NCI-H69 (cell line): ENCODE results near the gene PAPPA.

ENCODE experiments used
- DNase-seq: peaks from one replicate; lab custom pipeline; 2025; lab: John Stamatoyannopoulos, UW

Gene PAPPA

GRCh38 chr9:116419181-116419580 lies 265.6 kb downstream of the PAPPA start:
- no peak for DNase-seq

GRCh38 chr9:116420993-116421538 lies 267.5 kb downstream of the PAPPA start:
- DNase-seq = no peak

DNA sequence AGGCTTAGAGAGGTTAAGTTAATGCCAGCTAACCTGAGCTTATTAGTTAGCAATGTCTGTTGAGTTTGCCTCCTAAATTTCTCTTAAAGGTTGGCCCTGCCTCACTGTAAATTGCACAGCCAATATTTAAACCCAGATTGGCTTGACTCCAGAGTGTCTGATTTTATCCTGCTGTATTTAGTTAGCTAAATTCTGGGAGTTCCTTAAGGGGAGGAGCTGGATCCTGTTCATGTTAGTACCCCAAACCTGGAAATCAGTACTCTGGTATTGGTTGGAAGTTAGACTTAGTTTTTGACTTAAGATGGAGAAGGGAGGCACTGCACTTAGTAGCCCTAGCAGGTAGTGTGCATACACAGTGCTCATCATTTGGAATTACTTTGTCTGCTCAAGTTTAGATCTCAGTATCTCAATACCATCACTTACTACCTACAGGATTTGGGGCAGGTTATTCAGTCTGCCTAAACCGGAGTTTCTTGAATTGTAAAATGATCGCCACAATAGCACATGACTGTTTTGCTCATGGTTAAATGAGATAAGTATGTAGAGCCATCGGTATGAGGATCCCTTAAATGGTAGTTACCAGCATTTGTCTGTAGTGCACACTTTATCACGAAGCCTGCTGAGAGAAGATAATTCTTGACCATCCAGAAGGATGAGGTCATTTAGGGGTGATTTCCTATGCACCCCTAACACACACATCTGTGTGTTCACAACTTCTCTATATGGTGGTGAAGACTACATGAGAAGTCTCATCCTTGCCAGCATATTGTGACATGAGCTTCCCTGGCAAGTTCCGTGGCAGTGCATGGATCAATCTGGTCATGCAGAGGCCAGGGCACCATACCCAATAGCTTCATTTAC lies 268.8 kb downstream of the PAPPA start:
- no peak for DNase-seq

DNA sequence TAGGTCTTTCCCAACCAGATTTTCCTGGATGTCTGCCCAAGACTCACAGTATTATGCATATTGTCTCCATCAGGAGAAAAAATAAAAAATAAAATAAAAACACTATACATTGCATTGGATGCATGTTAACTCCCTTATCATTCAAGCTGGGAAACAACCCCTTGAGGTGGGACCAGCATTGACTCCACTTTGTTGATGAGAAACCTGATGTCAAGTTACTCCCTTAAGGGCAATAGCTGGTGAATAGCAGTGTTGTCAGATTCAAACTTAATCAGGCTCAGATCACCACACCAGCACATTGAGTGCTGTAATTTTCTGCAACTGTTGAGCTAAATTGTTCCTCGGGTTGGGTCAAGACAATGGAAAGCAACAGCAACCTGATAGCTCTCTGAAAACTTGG lies 269.6 kb downstream of the PAPPA start:
- DNase-seq = no peak

DNA sequence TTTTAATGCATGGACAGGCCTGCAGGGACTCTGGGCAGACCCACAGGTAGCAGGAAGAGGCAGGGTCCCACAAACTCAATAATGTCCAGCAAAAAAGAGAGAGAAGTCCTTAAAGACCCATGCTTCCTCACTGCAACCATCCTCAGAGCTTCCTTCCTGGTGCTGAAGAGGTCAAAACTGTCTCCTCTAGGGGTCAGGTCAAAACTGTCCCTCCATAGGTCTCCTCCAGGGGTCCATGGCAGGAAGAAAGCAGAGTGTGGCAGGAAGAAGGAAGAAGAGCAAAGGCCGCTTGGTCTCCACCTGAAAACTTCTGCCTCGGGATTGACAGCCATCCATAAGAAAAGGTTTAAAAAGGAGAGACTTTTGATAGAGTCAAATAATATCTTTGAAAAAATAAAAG lies 271.7 kb downstream of the PAPPA start:
- no peak for DNase-seq

DNA sequence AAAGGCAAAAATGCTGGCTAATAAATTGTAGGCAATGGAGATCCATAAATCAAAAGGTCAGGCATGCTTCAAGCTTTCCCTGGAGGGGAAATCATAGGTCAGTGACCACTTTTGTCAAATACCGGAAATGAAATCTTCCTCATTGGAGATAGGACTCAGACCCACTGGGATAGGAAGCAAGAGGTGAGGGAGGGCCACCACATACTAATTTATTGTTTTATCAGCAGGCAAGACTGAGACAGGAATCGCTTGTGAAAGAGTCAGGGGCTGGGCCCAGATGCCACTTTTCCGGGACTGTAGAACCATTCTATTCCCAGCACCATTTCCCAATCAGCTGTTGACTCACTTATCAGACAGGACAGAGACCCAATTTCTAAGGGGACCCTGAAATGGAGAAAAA lies 277.3 kb downstream of the PAPPA start:
- no peak for DNase-seq

- no peak for DNase-seq
These were observed 278.5 kb downstream of the PAPPA start for GRCh38 chr9:116432051-116432450.

- no peak for DNase-seq
These were observed 280.7 kb downstream of the PAPPA start for GRCh38 chr9:116434314-116434713.

DNA sequence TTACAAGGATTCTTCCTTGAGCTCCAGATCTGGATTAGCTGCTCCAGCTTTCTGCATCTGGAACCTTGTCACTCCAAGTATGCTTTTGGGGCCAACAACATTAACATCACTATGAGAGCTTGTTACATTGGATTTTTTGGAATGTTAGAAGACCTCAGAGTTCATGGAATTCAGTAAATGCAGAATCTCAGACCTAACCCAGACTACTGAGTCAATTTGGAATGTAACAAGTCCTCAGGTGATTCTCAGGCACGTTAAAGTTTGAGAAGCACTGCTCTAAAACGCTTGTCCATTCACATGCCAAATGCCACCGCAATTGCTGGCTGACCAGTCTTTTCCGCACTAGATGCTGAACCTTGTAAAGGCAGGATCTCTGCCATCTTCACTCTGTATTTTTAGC lies 282.1 kb downstream of the PAPPA start:
- no peak for DNase-seq

- no peak for DNase-seq
These were observed 282.5 kb downstream of the PAPPA start for GRCh38 chr9:116436121-116436520.

DNA sequence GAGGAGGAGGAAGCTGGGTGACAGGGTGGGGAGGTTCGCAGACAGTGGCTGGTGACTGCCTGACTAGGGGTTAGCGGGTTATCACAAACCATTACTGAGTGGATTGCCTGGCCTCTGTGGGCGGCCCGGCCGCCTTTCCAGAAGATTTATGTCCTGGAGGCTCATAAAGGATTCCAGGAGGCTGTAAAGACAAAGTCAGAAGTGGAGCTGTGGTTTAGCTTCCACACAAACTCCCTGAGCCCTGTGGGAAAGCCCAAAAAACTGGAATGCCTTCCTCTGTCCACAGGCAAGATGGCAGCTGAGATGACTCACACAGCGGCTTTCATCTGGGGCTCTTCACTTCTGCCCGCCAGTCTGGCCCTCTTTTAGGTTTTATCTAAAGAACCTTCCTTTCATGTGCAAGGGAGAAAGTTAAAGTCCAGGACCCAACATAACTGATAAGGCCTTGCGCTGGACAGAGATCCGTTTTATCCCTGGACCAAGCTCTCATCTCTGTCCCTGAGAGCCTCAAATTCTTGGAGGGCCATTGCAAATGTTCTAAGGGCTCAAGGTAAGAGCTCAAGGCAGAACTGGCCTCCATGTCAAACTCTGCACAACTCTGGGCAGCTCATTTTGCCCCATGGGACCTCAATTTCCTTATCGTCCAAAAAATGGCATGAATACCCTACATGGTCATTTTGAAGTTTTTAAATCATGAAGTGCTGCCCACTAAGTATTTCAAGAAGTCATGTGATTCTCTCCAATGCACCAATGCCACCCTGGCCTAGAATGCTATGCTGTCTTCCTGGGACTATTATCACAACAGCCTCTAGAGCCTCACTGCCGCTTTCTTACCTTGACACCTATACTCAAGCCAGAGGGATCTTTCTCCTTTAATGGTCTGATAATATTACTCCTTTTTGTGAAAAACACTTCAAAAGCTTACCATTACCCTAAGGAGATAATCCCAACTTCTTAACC lies 284.1 kb downstream of the PAPPA start:
- no peak for DNase-seq

DNA sequence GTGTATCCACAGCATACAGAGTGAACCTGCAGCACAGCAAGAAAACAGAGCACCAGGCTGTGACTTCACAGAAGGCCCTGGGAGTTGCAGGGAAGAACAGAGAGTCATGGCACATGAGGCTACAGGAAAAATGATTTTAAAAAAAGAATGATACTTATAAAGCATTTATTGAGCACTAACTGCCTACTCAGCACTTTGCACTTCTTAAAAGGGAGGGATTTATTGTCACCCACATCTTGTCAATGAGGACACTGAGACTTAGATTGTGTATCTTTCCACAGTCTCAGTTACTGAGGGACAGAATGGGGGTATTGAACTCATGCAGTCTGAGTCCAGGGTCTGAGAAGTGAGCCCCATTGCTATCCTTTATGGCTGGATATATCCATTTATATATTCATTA lies 288.9 kb downstream of the PAPPA start:
- no peak for DNase-seq

- DNase-seq = no peak
These were observed 294.3 kb downstream of the PAPPA start for GRCh38 chr9:116447934-116448333.

- DNase-seq = no peak
These were observed 294.8 kb downstream of the PAPPA start for GRCh38 chr9:116448431-116448830.

- no peak for DNase-seq
These were observed 296.4 kb downstream of the PAPPA start for GRCh38 chr9:116449949-116450348.

DNA sequence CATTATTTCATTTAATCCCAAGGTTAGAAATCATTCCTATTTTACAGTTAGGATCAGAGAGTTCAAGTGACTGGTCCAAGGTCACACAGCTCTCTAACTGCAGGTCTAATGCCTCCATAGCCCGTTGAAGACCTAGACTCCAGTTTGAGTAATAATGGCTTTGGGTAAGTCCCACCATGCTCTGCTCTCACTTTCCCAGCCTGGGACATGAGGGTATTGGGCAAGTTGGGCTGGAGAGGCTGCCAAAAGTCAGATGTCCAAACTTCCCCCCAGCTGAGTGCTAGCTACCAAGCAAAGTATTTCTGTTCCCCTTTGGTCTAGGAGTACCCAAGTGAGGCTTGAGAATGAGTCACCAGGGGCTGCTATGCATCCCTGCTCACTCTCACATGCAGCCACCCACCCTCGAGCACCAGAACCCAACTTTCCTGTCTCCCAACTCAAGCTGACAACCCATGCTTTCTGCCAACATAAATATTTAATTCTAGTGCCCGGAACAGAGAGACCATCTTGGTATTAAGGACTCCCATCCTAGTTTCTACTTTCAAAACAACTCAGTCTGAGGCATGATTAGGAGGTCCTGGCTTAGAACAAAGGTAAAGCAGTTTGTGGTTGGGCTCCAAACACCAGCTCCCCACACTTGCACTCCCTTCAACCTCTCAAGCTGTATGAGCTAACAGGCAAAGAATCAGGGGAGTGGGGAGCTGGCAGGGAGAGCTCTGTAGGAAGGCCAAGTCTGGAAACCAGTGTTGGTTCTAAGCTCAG lies 297.0 kb downstream of the PAPPA start:
- DNase-seq = no peak

DNA sequence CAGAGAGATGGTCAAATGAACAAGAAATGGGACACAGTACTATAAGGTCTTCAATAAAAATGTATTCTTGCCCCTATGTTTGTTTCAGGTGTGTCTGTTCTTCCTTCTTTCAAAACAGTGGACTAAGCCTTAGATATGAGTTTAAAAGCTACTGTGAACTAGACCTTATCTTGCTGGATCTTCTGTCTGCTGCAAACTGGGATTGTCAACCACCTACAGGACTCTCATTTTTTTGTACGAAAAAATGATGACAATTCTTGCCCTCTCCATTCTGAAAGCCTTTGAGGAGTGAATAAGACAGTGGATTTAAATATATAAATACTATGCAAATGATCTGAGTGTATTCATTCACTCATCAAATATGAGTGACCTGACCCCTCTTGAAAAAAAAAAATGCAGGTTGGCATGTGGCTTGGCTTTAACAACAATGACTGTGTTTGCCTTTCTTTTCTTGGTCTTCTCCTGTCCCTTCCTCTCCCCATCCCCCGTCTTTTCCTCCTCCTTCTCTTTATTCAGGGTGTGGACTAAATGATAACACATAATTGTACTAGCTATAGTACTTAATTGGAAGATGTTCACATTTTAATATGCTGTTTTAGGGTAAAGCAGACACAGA lies 298.0 kb downstream of the PAPPA start:
- DNase-seq = peak; percentile 47
